Naive thymus-derived CD4-positive, alpha-beta T cell (primary cell): ENCODE data around the gene POLR2L. TPM values are rescaled to one million over a fixed set of nuclear protein-coding genes. Genes with fewer than 3 reads are reported as not detected.

Experiments
- ATAC-seq: fragments of 150-1000 bp; cut with Tn5 transposase; 2 replicates; pipeline ENCODE4 v1.10.0; 2021; ENCODE audit warnings: mild to moderate bottlenecking, moderate library complexity
- CTCF ChIA-PET: fragments of 350-600 bp; sonication (Branson Sonifier 250); formaldehyde crosslinking; loops from one replicate; lab custom pipeline; 2021; ENCODE audit warnings: antibody characterized with exemption; lab: Charles Lee
- POLR2A ChIA-PET: fragments of 350-600 bp; sonication (Branson Sonifier 250); formaldehyde crosslinking; loops from one replicate; lab custom pipeline; 2021; ENCODE audit warnings: antibody characterized with exemption, inconsistent platforms; lab: Charles Lee
- DNase-seq, 9 donors: peaks; one replicate each; pipeline versions ENCODE4 v3.0.0 to v3.0.0-alpha.2; 2020 to 2022; ENCODE audit warnings: mixed read lengths in 1 of 9
- H3K27ac ChIP-seq: one replicate; pipeline ENCODE4 v1.7.0; 2013; ENCODE audit warnings: mild to moderate bottlenecking, low read depth, low read length, moderate library complexity
- H3K27me3 ChIP-seq, 2 donors: one replicate each; pipeline ENCODE4 v1.7.0; 2013; ENCODE audit warnings: low read length in 2 of 2, mild to moderate bottlenecking in 2 of 2, moderate library complexity in 2 of 2; ENCODE audit not compliant: control insufficient read depth in 2 of 2, insufficient read depth in 2 of 2
- H3K36me3 ChIP-seq, 3 experiments: 1 replicate in 2 of 3; 2 replicates in 1 of 3; pipeline ENCODE4 v1.7.0; 2013; ENCODE audit warnings: low read length in 3 of 3, mild to moderate bottlenecking in 3 of 3, moderate library complexity in 1 of 3; ENCODE audit not compliant: insufficient read depth in 3 of 3, control insufficient read depth in 2 of 3
- H3K4me1 ChIP-seq, 2 donors: one replicate each; pipeline ENCODE4 v1.7.0; 2013; ENCODE audit warnings: low read length in 2 of 2, mild to moderate bottlenecking in 2 of 2, moderate library complexity in 1 of 2; ENCODE audit not compliant: control insufficient read depth in 2 of 2, insufficient read depth in 2 of 2
- H3K4me3 ChIP-seq: 2 replicates; pipeline ENCODE4 v1.7.0; 2013; ENCODE audit warnings: mild to moderate bottlenecking, low read length
- H3K9me3 ChIP-seq, 3 experiments: 1 replicate in 2 of 3; 2 replicates in 1 of 3; pipeline ENCODE4 v1.7.0; 2013; ENCODE audit warnings: low read length in 3 of 3; ENCODE audit not compliant: control insufficient read depth in 2 of 3
- H3K27ac Mint-ChIP-seq, 9 donors: one replicate each; pipeline ENCODE4 v1.8.0; 2020 to 2022; ENCODE audit warnings: mixed read lengths in 9 of 9, mild to moderate bottlenecking in 8 of 9, moderate library complexity in 5 of 9, inconsistent platforms in 2 of 9
- H3K27me3 Mint-ChIP-seq, 5 donors: one replicate each; pipeline ENCODE4 v1.8.0; 2021 to 2022; ENCODE audit warnings: mixed read lengths in 5 of 5, mild to moderate bottlenecking in 1 of 5
- H3K36me3 Mint-ChIP-seq, 5 donors: one replicate each; pipeline ENCODE4 v1.8.0; 2020 to 2022; ENCODE audit warnings: mixed read lengths in 5 of 5, mild to moderate bottlenecking in 3 of 5, inconsistent platforms in 1 of 5
- H3K4me1 Mint-ChIP-seq, 7 donors: one replicate each; pipeline ENCODE4 v1.8.0; 2020 to 2022; ENCODE audit warnings: mixed read lengths in 7 of 7, mild to moderate bottlenecking in 3 of 7, inconsistent platforms in 1 of 7
- H3K4me3 Mint-ChIP-seq, 10 donors: one replicate each; pipeline ENCODE4 v1.8.0; 2020 to 2022; ENCODE audit warnings: mild to moderate bottlenecking in 10 of 10, mixed read lengths in 10 of 10, moderate library complexity in 6 of 10, inconsistent platforms in 2 of 10
- H3K9me3 Mint-ChIP-seq, 11 donors: one replicate each; pipeline ENCODE4 v1.8.0; 2020 to 2022; ENCODE audit warnings: mixed read lengths in 11 of 11, mild to moderate bottlenecking in 4 of 11, inconsistent platforms in 1 of 11, moderate library complexity in 1 of 11
- intact Hi-C, 2 donors: fragments of 100-400 bp; cut with micrococcal nuclease; formaldehyde crosslinking; loops; one replicate each; pipeline ENCODE4 v1.15.1; 2023
- polyA plus RNA-seq, 2 donors: library from polyadenylated mRNA; unstranded; fragments of 300-500 nt; fragmentation: Illumina TruSeq; gene quantifications; one replicate each; pipeline ENCODE4 v1.2.3, GENCODE V29; 2021
- total RNA-seq, 6 experiments: library from RNA in 5 of 6; stranded (reverse) in 5 of 6; gene quantifications; 1 replicate in 5 of 6; 2 replicates in 1 of 6; pipeline ENCODE4 v1.2.3 and lab custom pipeline; 2021 to 2026

Gene POLR2L
- total and polyA plus RNA-seq, 7 experiments from 2014 or later: 31.2 to 93.3 (median 49.1) TPM

- Mint-ChIP-seq H3K9me3 (no peaks in the 10 kb centered on the region), H3K36me3 (no peaks in the 10 kb centered on the region), H3K27me3 (peaks cover 0 to 12% (median 0%) of the 10 kb centered on the region in 5 donors), H3K4me1 (peaks cover 5 to 22% (median 16%) of the 10 kb centered on the region in 7 donors), H3K27ac (peak overlapping the region in 1 of 9 donors; percentile 8), H3K4me3 (peak overlapping the region in 1 of 10 donors; percentile 13)
- peaks cover 13 to 23% of the 10 kb centered on the region in 2 donors for H3K4me1 ChIP-seq
- ChIA-PET CTCF (interaction anchor here (0.6 to 0.7 kb wide), 2 partner anchors 108 to 209 kb away, joined by 3 read pairs; no protein-coding TSS in a partner anchor), POLR2A (interaction anchor here (1.0 kb wide), 1 partner anchor 205 kb away, joined by 3 read pairs; no protein-coding TSS in a partner anchor)
- intact Hi-C loops: loop anchor here (5.0 to 10.0 kb wide), 3 partner anchors 66 to 539 kb away; partner anchors contain the start of genes BRSK2 (in 1 of the 2) and CHID1 (in 1 of the 2)
- H3K27ac ChIP-seq: no peak overlapping the region
- ATAC-seq: no peak
- peaks cover 0 to 4% (median 0%) of the 10 kb centered on the region in 3 experiments for H3K36me3 ChIP-seq
- H3K9me3 ChIP-seq: no peaks in the 10 kb centered on the region
- DNase-seq: no peak
- no peak overlapping the region for H3K4me3 ChIP-seq
- H3K27me3 ChIP-seq: peaks cover 0 to 6% of the 10 kb centered on the region in 2 donors
Measured at GRCh38 chr11:845872-846495, 3.7 kb upstream of the POLR2L start.

- Mint-ChIP-seq H3K4me1 (peaks cover 5 to 32% (median 22%) of the 10 kb centered on the region in 7 donors), H3K27ac (no peak overlapping the region), H3K27me3 (peaks cover 0 to 11% (median 0%) of the 10 kb centered on the region in 5 donors), H3K4me3 (peak overlapping the region in 3 of 10 donors; percentile 14 to 83 (median 56)), H3K9me3 (no peaks in the 10 kb centered on the region), H3K36me3 (no peaks in the 10 kb centered on the region)
- no peaks in the 10 kb centered on the region for H3K9me3 ChIP-seq
- intact Hi-C loops: loop anchor here (5.0 to 10.0 kb wide), 3 partner anchors 67 to 540 kb away; partner anchors contain the start of genes BRSK2 (in 1 of the 2) and CHID1 (in 1 of the 2)
- no peak for DNase-seq
- H3K4me1 ChIP-seq: peaks cover 23 to 26% of the 10 kb centered on the region in 2 donors
- no peak overlapping the region for H3K27ac ChIP-seq
- no peak overlapping the region for H3K4me3 ChIP-seq
- CTCF ChIA-PET: interaction anchor here (1.2 kb wide), 1 partner anchor 124 kb away, joined by 3 read pairs; no protein-coding TSS in a partner anchor
- peaks cover 0 to 6% of the 10 kb centered on the region in 2 donors for H3K27me3 ChIP-seq
- H3K36me3 ChIP-seq: peaks cover 0 to 8% (median 0%) of the 10 kb centered on the region in 3 experiments
- POLR2A ChIA-PET: interaction anchor here (1.0 to 4.8 kb wide), 2 partner anchors 17 to 206 kb away, joined by 3 to 32 read pairs; partner anchors contain the start of gene CRACR2B
- peak; percentile 8 for ATAC-seq
Measured at GRCh38 chr11:844693-845644, 2.6 kb upstream of the POLR2L start.

GRCh38 chr11:843818-844692 lies 1.7 kb upstream of the POLR2L start:
- Histone ChIP-seq H3K9me3 (no peaks in the 10 kb centered on the region), H3K27me3 (peaks cover 0 to 6% of the 10 kb centered on the region in 2 donors), H3K4me1 (peaks cover 24 to 26% of the 10 kb centered on the region in 2 donors), H3K36me3 (peaks cover 0 to 17% (median 0%) of the 10 kb centered on the region in 3 experiments), H3K27ac (no peak overlapping the region), H3K4me3 (no peak overlapping the region)
- intact Hi-C loops: loop anchor here (2.0 to 10.0 kb wide), 3 partner anchors 17 to 541 kb away; partner anchors contain the start of genes AP2A2 (in 1 of the 2), BRSK2 (in 1 of the 2) and CRACR2B (in 1 of the 2)
- DNase-seq: no peak
- H3K27me3 Mint-ChIP-seq: peaks cover 0 to 8% (median 0%) of the 10 kb centered on the region in 5 donors
- H3K9me3 Mint-ChIP-seq: no peaks in the 10 kb centered on the region
- ChIA-PET CTCF (interaction anchor here (0.6 to 1.2 kb wide), 2 partner anchors 123 to 207 kb away, joined by 3 read pairs; no protein-coding TSS in a partner anchor), POLR2A (interaction anchor here (1.1 to 5.2 kb wide), 6 partner anchors 11 to 67 kb away, joined by 3 to 36 read pairs (median 10); partner anchors contain the start of genes CD151, CRACR2B, PNPLA2 and RPLP2)
- H3K36me3 Mint-ChIP-seq: no peaks in the 10 kb centered on the region
- peak; percentile 16 for ATAC-seq
- H3K4me1 Mint-ChIP-seq: peaks cover 5 to 36% (median 22%) of the 10 kb centered on the region in 7 donors
- peak overlapping the region in 5 of 9 donors; percentile 28 to 70 (median 46) for H3K27ac Mint-ChIP-seq
- peak overlapping the region; percentile 69 to 89 (median 78) for H3K4me3 Mint-ChIP-seq

GRCh38 chr11:843086-843734 lies 881 bp upstream of the POLR2L start:
- Histone ChIP-seq H3K27ac (peak overlapping the region; percentile 89), H3K9me3 (no peaks in the 10 kb centered on the region), H3K27me3 (no peaks in the 10 kb centered on the region), H3K4me3 (peak overlapping the region; percentile 83), H3K4me1 (peaks cover 16 to 21% of the 10 kb centered on the region in 2 donors), H3K36me3 (peaks cover 0 to 25% (median 0%) of the 10 kb centered on the region in 3 experiments)
- intact Hi-C loops: loop anchor here (2.0 to 10.0 kb wide), 3 partner anchors 16 to 542 kb away; partner anchors contain the start of genes AP2A2 (in 1 of the 2), BRSK2 (in 1 of the 2) and CRACR2B (in 1 of the 2)
- DNase-seq (no peak), ATAC-seq (no peak)
- Mint-ChIP-seq H3K4me3 (peak overlapping the region; percentile 69 to 89 (median 78)), H3K36me3 (peaks cover 0 to 4% (median 0%) of the 10 kb centered on the region in 5 donors), H3K4me1 (peaks cover 5 to 36% (median 18%) of the 10 kb centered on the region in 7 donors), H3K27me3 (peaks cover 0 to 2% (median 0%) of the 10 kb centered on the region in 5 donors), H3K9me3 (no peaks in the 10 kb centered on the region), H3K27ac (peak overlapping the region in 4 of 9 donors; percentile 28 to 70 (median 54))
- ChIA-PET POLR2A (interaction anchor here (0.6 to 5.2 kb wide), 8 partner anchors 10 to 144 kb away, joined by 3 to 36 read pairs (median 8); partner anchors contain the start of genes CD151, CRACR2B, PIDD1 and PNPLA2), CTCF (no interaction called here)

GRCh38 chr11:841981-842369 lies 354 bp downstream of the POLR2L start:
- H3K4me1 Mint-ChIP-seq: peaks cover 5 to 36% (median 19%) of the 10 kb centered on the region in 7 donors
- intact Hi-C loops: loop anchor here (1.0 to 10.0 kb wide), 8 partner anchors 10 to 543 kb away; partner anchors contain the start of genes AP2A2 (in 2 of the 2), BRSK2 (in 1 of the 2), CD151 (in 1 of the 2) and CRACR2B (in 1 of the 2)
- peaks cover 0 to 2% (median 0%) of the 10 kb centered on the region in 5 donors for H3K27me3 Mint-ChIP-seq
- H3K9me3 Mint-ChIP-seq: no peaks in the 10 kb centered on the region
- H3K36me3 Mint-ChIP-seq: peaks cover 0 to 4% (median 0%) of the 10 kb centered on the region in 5 donors
- Histone ChIP-seq H3K4me3 (peak overlapping the region; percentile 83), H3K36me3 (peaks cover 0 to 36% (median 0%) of the 10 kb centered on the region in 3 experiments), H3K4me1 (peaks cover 16 to 21% of the 10 kb centered on the region in 2 donors), H3K9me3 (no peaks in the 10 kb centered on the region), H3K27ac (peak overlapping the region; percentile 89), H3K27me3 (no peaks in the 10 kb centered on the region)
- peak overlapping the region; percentile 74 to 88 (median 86) for H3K4me3 Mint-ChIP-seq
- H3K27ac Mint-ChIP-seq: peak overlapping the region; percentile 28 to 89 (median 63)
- CTCF ChIA-PET: no interaction called here
- ATAC-seq (peak; percentile 35), DNase-seq (no peak)
- POLR2A ChIA-PET: interaction anchor here (1.5 to 5.2 kb wide), 4 partner anchors 9 to 38 kb away, joined by 6 to 36 read pairs (median 22); partner anchors contain the start of genes CD151, CRACR2B, PIDD1 and PNPLA2
